SK-N-SH (cell line): ENCODE results near the gene THADA. TPM values are rescaled to one million over a fixed set of nuclear protein-coding genes. Genes with fewer than 3 reads are reported as not detected.
"Not testable (repeated sequence)": the region's sequence is repeated elsewhere in the genome, so short reads cannot be mapped to it uniquely, and the experiment has no call there.

Experiments used
- CTCF ChIA-PET: fragments of 300-600, 350-600 bp; formaldehyde crosslinking; extraction: SDS; loops from one replicate; lab custom pipeline; 2021; lab: Yijun Ruan, JAX
- POLR2A ChIA-PET: fragments of 350-600 bp; sonication (Branson Sonifier 250); formaldehyde crosslinking; extraction: SDS; loops from one replicate; lab custom pipeline; 2020; ENCODE audit warnings: antibody characterized with exemption, inconsistent platforms; lab: Yijun Ruan, JAX
- DNase-seq: peaks from one replicate; pipeline ENCODE4 v3.0.0; 2012
- H2AFZ ChIP-seq: fragments of 200-600 bp; sonication (generic); 2 replicates; pipeline ENCODE4 v1.8.1; 2016; ENCODE audit warnings: antibody characterized with exemption, mild to moderate bottlenecking, low read depth
- H3F3A ChIP-seq: fragments of 200-600 bp; sonication (generic); replicated peaks from 2 replicates; pipeline ENCODE3; 2016; ENCODE audit warnings: antibody characterized with exemption, mild to moderate bottlenecking; ENCODE audit not compliant: insufficient read depth
- H3K27ac ChIP-seq, 2 experiments: fragments of 200-500 bp in 1 of 2; fragments of 200-600 bp in 1 of 2; sonication (Bioruptor generic) in 1 of 2; sonication (generic), shearing (Covaris generic) in 1 of 2; 2 replicates each; pipeline versions ENCODE4 v1.5.1 to v1.6.1; 2014 to 2016; ENCODE audit warnings: low read depth in 2 of 2, inconsistent platforms in 1 of 2, low read length in 1 of 2, mild to moderate bottlenecking in 1 of 2, mixed read lengths in 1 of 2
- H3K27me3 ChIP-seq: fragments of 200-600 bp; sonication (generic), shearing (Covaris generic); 2 replicates; pipeline ENCODE4 v1.6.1; 2016; ENCODE audit warnings: mixed run types; ENCODE audit not compliant: insufficient read depth
- H3K36me3 ChIP-seq, 2 experiments: fragments of 200-500 bp in 1 of 2; fragments of 200-600 bp in 1 of 2; sonication (Bioruptor generic) in 1 of 2; sonication (generic) in 1 of 2; replicated peaks in 1 of 2; 2 replicates each; pipeline versions ENCODE3 to v1.5.1; 2014 to 2016; ENCODE audit warnings: low read length in 1 of 2, mild to moderate bottlenecking in 1 of 2; ENCODE audit not compliant: insufficient read depth in 2 of 2, control insufficient read depth in 1 of 2
- H3K4me1 ChIP-seq, 2 experiments: fragments of 200-500 bp in 1 of 2; fragments of 200-600 bp in 1 of 2; sonication (Bioruptor generic) in 1 of 2; sonication (generic), shearing (Covaris generic) in 1 of 2; 2 replicates each; pipeline versions ENCODE4 v1.5.1 to v1.6.1; 2014 to 2016; ENCODE audit warnings: low read depth in 1 of 2, low read length in 1 of 2, mixed run types in 1 of 2; ENCODE audit not compliant: insufficient read depth in 2 of 2, control insufficient read depth in 1 of 2
- H3K4me2 ChIP-seq: fragments of 200-600 bp; sonication (generic), shearing (Covaris generic); 2 replicates; pipeline ENCODE4 v1.6.1; 2017; ENCODE audit warnings: mixed run types
- H3K4me3 ChIP-seq, 2 experiments: fragments of 200-500 bp in 1 of 2; fragments of 200-600 bp in 1 of 2; sonication (Bioruptor generic) in 1 of 2; sonication (generic), shearing (Covaris generic) in 1 of 2; 2 replicates each; pipeline versions ENCODE4 v1.5.1 to v1.8.1; 2014 to 2016; ENCODE audit warnings: low read depth in 2 of 2, inconsistent platforms in 1 of 2, low read length in 1 of 2, mild to moderate bottlenecking in 1 of 2, mixed read lengths in 1 of 2, moderate library complexity in 1 of 2
- H3K79me2 ChIP-seq: fragments of 200-600 bp; sonication (generic); 2 replicates; pipeline ENCODE4 v1.8.1; 2017; ENCODE audit warnings: mild to moderate bottlenecking; ENCODE audit not compliant: insufficient read depth
- H3K9ac ChIP-seq: fragments of 200-600 bp; sonication (generic); 2 replicates; pipeline ENCODE4 v1.6.1; 2017; ENCODE audit warnings: mixed run types
- H3K9me2 ChIP-seq: fragments of 200-600 bp; sonication (generic); 2 replicates; pipeline ENCODE4 v1.6.1; 2017; ENCODE audit warnings: mixed run types
- H3K9me3 ChIP-seq: fragments of 200-600 bp; sonication (generic); 2 replicates; pipeline ENCODE4 v1.6.1; 2017; ENCODE audit warnings: mixed run types, mild to moderate bottlenecking, moderate library complexity
- H4K20me1 ChIP-seq: fragments of 200-600 bp; sonication (generic); 2 replicates; pipeline ENCODE4 v1.6.1; 2017; ENCODE audit warnings: mild to moderate bottlenecking, mixed run types; ENCODE audit not compliant: insufficient read depth
- FOXJ3 ChIP-seq: sonication (generic); formaldehyde crosslinking; IDR thresholded peaks from 2 replicates; pipeline ENCODE4 v1.5.1; 2020; ENCODE audit warnings: mild to moderate bottlenecking, missing genetic modification reagents
- FOXM1 ChIP-seq: IDR thresholded peaks from 2 replicates; pipeline ENCODE4 v1.4.0; 2012; ENCODE audit warnings: low read depth, mild to moderate bottlenecking
- GATA2 ChIP-seq: sonication (generic); formaldehyde crosslinking; IDR thresholded peaks from 2 replicates; pipeline ENCODE4 v1.5.0; 2020; ENCODE audit warnings: mild to moderate bottlenecking, missing genetic modification reagents
- MAX ChIP-seq: IDR thresholded peaks from 2 replicates; pipeline ENCODE4 v1.4.0; 2012; ENCODE audit warnings: low read depth
- MEF2A ChIP-seq: IDR thresholded peaks from 2 replicates; pipeline ENCODE4 v1.4.0; 2012; ENCODE audit warnings: low read depth, borderline replicate concordance
- NFIC ChIP-seq: IDR thresholded peaks from 2 replicates; pipeline ENCODE4 v1.4.0; 2012; ENCODE audit warnings: borderline replicate concordance
- PBX3 ChIP-seq: IDR thresholded peaks from 2 replicates; pipeline ENCODE4; 2012
- RAD21 ChIP-seq: IDR thresholded peaks from 2 replicates; pipeline ENCODE4 v1.6.1; 2012; ENCODE audit warnings: mild to moderate bottlenecking, low read length
- RXRA ChIP-seq: IDR thresholded peaks from 2 replicates; pipeline ENCODE4 v1.4.0; 2012; ENCODE audit warnings: low read depth, mild to moderate bottlenecking, borderline replicate concordance
- TAF1 ChIP-seq: IDR thresholded peaks from 2 replicates; pipeline ENCODE4 v1.6.1; 2012; ENCODE audit warnings: low read depth, mild to moderate bottlenecking, low read length, moderate library complexity, borderline replicate concordance
- TCF12 ChIP-seq: IDR thresholded peaks from 2 replicates; pipeline ENCODE4 v1.4.0; 2012
- TEAD4 ChIP-seq: IDR thresholded peaks from 2 replicates; pipeline ENCODE4 v1.4.0; 2012; ENCODE audit warnings: mild to moderate bottlenecking, borderline replicate concordance; ENCODE audit not compliant: insufficient read depth
- WGBS: methylation state at CpG from one replicate; pipeline ENCODE4 v1.1.6; 2017; ENCODE audit warnings: low lambda C conversion rate; 5-methylcytosine and 5-hydroxymethylcytosine counted together
- polyA plus RNA-seq, 3 experiments: library from polyadenylated mRNA; depleted of rRNA; stranded (reverse); fragments of >200 nt; gene quantifications; 2 replicates each; pipeline ENCODE4 v1.2.3, GENCODE V29; 2012

THADA gene
- polyA plus RNA-seq, 1 of the 3 experiments (the other 2 are of a cell fraction), result 25.6 TPM

- TF ChIP-seq GATA2 (CRISPR knock-in tag) (no peak), MAX (no peak), RAD21 (no peak), TEAD4 (no peak), TAF1 (no peak), NFIC (no peak), RXRA (no peak), TCF12 (no peak)
- TF ChIP-seq, all 33 proteins: peak for 0
Observed at GRCh38 chr2:43285987-43286386, 309.9 kb downstream of the THADA start (continued).

- WGBS, result 92% methylated on average over 1 of the region's 1 CpG
- no peak overlapping the region for H3K9ac ChIP-seq
- CTCF ChIA-PET, result interaction anchor here (0.8 kb wide), 1 partner anchor 15 kb away, joined by 3 read pairs; no protein-coding TSS in a partner anchor
- H2AFZ ChIP-seq, result no peak overlapping the region
- H3K9me2 ChIP-seq, result no peaks in the 10 kb centered on the region
- H3K9me3 ChIP-seq, result no peaks in the 10 kb centered on the region
- H4K20me1 ChIP-seq, result no peaks in the 10 kb centered on the region
- no peak overlapping the region for H3K27ac ChIP-seq
- no peaks in the 10 kb centered on the region for H3F3A ChIP-seq
- H3K4me1 ChIP-seq, result peaks cover 0 to under 1% of the 10 kb centered on the region in 2 experiments; a peak in 1 of 4 replicates
- peaks cover 13 to 47% of the 10 kb centered on the region in 2 experiments for H3K36me3 ChIP-seq
- no peak overlapping the region for H3K4me2 ChIP-seq
- TF ChIP-seq MEF2A (no peak), FOXM1 (no peak), PBX3 (no peak), FOXJ3 (CRISPR knock-in tag) (no peak), MAX (no peak), GATA2 (CRISPR knock-in tag) (no peak), RXRA (no peak)
- H3K4me3 ChIP-seq, result no peak overlapping the region
- H3K27me3 ChIP-seq, result no peaks in the 10 kb centered on the region
- DNase-seq, result no peak
- POLR2A ChIA-PET, result no interaction called here
- no peaks in the 10 kb centered on the region for H3K79me2 ChIP-seq
Observed at GRCh38 chr2:43284967-43285366, 310.9 kb downstream of the THADA start.

DNA sequence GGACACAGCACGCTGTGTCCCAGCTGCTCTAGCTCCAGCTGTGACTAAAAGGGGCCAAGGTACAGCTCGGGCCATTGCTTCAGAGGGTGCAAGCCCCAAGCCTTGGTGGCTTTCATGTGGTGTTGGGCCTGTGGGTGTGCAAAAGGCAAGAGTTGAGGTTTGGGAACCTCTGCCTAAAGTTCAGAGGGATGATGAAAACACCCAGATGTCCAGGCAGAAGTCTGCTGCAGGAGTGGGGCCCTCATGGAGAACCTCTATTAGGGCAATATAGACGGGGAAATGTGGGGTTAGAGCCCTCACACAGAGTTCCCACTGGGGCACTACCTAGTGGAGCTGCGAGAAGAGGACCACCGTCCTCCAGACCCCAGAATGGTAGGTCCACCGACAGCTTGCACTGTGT lies 311.5 kb downstream of the THADA start:
- H4K20me1 ChIP-seq, H3K9me2 ChIP-seq, H3K4me2 ChIP-seq, H3K9me3 ChIP-seq, DNase-seq, H3K27ac ChIP-seq, H3K79me2 ChIP-seq, H3K4me1 ChIP-seq, H3F3A ChIP-seq, POLR2A ChIA-PET, H3K4me3 ChIP-seq, H3K27me3 ChIP-seq, H3K9ac ChIP-seq, H2AFZ ChIP-seq: not testable (repeated sequence)
- WGBS, result 95% methylated on average over 6 of the region's 6 CpGs
- H3K36me3 ChIP-seq, result peaks cover 13 to 53% of the 10 kb centered on the region in 2 experiments
- CTCF ChIA-PET, result interaction anchor here (0.7 to 0.8 kb wide), 2 partner anchors 14 to 200 kb away, joined by 3 to 4 read pairs; no protein-coding TSS in a partner anchor
